Tongue (tissue), 2 donors: Measurements from ENCODE around the gene NECAB3. TPM values are rescaled to one million over a fixed set of nuclear protein-coding genes. Genes with fewer than 3 reads are reported as not detected.

Source experiments
- DNase-seq: peaks from one replicate; pipeline ENCODE4 v3.0.0-alpha.2; 2015
- total RNA-seq: library from RNA; depleted of rRNA; stranded (reverse); fragments of >200 nt; gene quantifications from one replicate; pipeline ENCODE4 v1.2.3, GENCODE V29; 2014

NECAB3 gene
- total RNA-seq, 1 donor from 2014 or later, result 46.5 TPM

DNA sequence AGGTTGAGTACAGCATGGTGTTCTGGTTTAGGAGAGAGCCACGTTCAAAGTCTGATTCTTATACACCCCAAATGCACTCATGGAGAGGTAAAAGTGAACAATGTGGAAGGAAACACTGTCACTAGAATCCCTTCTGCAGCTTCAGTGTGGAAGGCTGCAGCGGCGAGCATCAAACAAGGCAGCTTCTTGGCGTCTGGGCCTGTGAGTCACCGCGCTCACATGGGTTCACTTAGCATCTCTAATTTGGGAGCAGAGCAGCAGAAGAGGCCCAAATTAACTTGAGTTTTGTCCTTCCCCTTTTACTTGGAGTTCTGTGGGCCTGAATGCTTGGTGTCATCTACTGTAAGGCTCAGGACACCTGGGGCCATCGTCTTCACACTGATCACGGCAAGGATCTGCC lies 22.9 kb upstream of the NECAB3 start:
- DNase-seq, result peak; percentile 78

- DNase-seq, result no peak
Measured at GRCh38 chr20:33696448-33696847, 22.2 kb upstream of the NECAB3 start.

DNA sequence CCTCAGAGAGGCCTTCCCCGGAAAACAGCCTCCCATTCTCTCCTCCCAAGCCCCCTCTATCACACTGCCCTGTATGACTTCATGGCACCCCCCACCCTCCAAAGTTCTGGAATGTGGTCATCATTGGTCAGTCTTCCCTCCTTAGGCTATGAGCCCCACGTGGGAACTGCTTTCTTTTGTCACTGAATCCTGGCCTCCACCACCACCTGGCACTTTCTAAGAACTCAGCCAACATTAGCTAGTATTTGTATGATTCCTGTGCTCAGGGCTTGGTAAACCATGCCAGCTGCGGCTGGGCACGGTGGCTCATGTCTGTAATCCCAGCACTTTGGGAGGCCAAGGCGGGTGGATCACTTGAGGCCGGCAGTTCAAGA lies 20.4 kb upstream of the NECAB3 start:
- DNase-seq, result peak; percentile 86

DNA sequence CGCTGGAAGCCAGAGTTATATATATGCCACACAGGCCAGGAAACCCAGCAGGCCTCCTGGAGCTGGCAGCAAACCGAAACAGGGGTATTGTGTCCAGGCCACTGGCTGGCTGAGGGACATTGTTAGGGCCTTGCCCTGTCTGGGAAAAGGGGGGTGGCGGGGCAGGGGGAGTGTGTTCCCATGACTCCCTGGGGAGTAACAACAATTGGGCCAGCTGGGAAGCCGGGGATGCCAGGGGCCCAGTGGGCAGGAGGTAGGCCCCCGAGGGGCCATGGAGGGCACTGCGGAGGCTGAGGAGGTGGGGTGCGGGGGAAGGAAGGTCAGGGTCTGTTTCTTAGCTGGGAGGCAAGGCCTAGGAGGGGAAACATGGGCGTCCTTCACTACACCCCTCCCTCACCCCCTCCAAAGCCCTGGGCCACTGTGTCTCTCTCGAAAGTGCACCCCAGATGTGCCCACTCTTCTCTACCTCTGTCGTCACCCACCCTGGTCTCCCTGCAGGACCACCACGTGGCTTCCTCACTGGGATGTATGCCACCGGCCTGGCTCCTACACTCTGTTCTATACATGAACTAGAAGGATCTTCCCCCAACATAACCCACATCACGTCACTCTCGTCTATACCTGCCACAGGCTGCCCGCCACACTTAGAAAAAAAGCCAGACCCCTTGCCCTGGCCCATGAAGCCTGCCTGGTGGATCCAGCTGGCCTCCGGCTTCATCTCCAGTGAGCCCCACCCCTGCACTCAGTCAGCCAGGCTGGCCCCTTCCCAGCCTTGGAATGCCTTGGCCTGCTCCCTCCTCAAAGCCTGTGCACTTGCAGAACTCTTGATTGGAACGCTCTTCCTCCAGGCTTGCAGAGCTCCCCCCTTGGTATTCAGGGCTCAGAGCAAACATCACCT lies 19.8 kb upstream of the NECAB3 start:
- DNase-seq, result peak; percentile 91

GRCh38 chr20:33693289-33693688 lies 19.1 kb upstream of the NECAB3 start:
- no peak for DNase-seq

- no peak for DNase-seq
Measured at GRCh38 chr20:33689973-33690372, 15.7 kb upstream of the NECAB3 start.

DNA sequence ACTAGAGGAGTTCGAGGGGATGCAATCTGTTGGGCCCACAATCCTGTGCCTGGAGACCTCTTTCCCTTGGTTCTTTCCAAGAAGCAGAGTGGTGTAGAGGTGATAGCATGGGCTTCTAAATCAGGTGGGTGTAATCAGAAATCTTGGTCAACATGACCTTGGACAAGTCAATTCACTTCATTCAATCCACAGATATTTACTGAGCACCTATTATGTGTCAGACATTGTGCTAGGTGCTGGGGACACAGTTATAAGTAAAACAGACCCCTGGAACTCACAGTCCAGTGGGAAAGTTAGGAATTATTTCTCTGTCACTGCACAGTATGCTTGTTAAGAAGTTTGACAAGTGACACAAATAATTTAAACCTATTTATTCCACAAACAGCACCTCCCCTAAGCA lies 15.3 kb upstream of the NECAB3 start:
- no peak for DNase-seq

GRCh38 chr20:33688938-33689424 lies 14.8 kb upstream of the NECAB3 start:
- DNase-seq, result no peak

DNA sequence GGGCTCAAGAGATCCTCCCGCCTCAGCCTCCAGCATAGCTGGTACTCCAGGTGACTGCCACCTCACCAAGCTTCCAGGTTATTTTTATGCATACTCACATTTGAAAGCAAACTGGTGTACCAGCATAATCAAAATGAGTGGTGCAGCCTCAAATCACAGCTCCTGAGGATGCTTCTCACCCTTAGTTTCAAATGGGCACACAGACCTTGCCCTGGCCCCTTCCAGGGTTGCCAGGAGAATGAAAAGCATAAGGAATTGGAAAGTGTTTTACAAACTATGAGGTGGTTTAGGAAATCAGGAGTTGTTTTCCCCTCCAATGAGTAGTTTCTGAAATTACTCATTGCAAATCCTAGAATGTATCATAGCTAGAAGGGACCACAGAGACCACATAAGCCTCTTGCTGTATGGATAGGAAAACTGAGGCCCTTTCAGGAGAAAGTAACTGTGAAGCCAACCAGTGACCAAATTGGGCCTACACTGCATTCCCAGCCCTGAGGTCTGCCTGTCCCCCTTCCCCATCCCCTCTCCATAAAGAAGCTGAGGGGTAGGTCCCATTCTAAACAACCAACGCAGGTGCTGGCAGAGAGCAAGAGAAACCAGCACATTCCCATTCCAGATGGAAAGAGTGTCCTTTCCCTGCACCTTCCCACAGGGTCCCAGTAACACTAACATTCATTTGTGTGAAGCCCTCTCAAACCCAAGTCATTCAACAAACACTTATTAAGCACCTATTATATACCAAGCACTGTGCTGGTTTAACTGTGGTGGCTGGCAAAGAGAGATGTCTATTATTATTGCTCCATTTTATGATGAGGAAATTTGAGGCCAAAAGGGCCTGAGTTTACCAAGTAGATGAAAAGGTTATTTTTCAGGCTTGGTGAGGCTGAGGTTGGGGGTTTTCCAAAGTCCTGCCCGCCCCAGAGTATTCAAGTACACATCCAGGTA lies 14.0 kb upstream of the NECAB3 start:
- no peak for DNase-seq

GRCh38 chr20:33687370-33687915 lies 13.2 kb upstream of the NECAB3 start:
- no peak for DNase-seq

DNA sequence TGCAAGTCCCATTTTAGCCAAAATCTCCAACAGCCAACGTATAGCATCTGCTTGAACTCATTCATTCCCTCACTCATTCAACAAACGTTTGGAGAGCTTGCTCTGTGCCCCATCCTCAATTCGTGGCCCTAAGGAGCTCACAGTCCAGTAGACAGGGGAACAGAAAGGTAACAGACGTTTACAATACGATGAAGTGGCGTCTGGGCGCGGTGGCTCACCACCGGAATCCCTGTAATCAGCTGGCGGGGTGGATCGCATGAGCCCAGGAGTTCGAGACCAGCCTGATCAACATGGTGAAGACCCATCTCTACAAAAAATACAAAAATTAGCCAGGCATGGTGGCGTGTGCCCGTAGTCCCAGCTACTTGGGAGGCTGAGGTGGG lies 12.7 kb upstream of the NECAB3 start:
- DNase-seq, result no peak

DNA sequence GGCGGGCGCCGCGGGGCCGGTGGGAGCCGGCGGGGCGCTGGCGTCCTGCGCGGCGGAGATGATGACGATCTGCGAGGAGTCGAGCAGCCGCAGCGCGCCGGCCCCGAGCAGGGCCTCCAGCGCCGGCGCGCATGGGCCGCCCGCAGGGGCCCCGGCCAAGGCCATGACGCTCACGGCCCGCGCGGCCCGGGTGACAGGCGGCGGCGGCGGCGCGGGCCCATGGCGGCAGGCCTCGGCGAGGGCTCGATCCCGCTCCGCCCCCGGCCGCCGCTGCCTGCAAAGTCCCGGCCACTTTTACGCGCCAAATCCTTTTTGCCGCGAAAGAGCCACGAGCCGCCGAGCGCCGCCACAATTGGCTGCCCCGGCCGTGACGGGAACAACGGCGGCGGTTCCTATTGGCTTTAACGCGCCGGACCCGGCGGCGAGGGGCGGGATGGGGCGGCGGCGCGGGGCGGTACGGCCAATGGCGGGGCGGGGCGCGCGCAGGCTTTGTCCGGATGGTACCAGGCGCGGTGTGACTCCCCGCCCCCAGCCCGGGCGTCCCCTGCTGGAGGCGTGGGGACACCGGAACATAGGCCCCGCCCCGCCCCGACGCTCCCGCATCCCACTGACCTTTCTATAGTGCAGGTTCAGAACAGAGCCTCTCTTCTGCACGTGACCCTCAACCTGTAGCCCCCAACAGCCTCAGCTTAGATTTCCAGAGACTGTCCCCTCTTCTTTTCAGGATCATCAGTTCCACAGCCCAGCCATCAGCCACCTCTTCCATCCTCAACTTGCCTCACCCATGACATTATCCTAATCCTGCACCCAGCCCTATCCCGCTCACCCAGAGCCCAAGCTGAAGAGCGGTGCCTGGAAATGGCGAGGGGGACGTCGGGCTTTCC lies 12.1 kb upstream of the NECAB3 start, which contains the start of gene E2F1:
E2F1 (minus strand) TSS at position 286 of the 884 bp plus-strand sequence; CDS start at position 165, 121 bp downstream.
- peak; percentile 98 for DNase-seq

DNA sequence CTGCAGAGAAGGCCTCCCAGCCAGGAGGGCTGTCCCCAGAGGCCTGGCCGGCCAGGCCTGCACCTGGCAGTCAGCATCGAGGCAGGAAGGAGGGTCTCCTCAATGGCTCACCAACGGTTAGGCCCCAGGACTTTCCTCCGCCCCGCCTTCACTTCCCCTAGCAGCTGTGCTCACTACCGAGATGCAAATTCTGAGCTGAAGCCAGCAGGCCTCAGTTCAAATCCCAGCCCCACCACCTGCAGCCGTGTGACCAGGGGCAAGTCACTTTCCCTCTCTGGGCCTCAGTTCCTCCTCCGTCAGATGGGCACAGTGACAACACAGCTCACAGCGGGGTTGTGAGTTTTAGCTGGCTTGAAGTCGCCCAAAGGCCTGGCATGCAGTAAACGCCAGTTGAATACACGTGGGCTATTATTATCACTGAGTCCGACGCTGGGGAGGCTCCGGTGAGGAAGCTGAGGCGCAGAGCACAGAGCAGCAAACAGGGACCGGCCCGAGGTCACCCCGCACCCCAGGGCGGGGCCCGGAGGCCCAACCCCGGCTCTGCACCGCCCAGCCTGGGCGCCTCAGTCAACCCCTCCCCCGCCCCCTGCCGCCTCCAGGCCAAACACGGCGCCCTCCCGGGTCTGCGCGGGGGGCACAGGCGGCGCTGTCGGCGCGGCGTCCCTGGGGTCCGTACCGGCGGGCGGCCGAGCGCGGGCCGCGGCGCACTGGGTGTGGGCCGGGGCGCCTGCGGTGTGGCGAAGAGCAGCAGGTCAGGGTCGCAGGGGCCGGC lies 11.3 kb upstream of the NECAB3 start:
- peak; percentile 84 for DNase-seq

GRCh38 chr20:33684533-33685327 lies 10.5 kb upstream of the NECAB3 start:
- DNase-seq, result no peak

GRCh38 chr20:33681728-33682353 lies 7.6 kb upstream of the NECAB3 start:
- DNase-seq, result no peak

DNA sequence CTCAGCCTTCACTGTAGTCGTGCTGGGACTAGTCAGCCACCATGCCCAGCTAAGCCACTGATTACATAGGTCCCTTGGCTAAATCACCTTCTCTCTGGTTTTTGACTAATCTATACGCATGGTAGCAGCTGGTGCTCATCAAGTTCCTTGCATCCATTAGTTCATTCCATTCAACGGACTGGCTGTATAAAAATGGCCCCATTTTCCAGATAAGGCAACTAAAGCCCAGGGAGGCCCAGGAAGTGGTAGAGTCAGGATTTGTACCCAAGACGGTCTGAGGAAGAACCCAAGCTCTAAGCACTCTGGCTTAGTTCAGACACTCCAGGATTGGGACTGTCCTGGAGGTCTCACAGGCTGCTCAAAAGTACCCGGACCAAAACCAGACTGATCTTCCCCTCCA lies 7.1 kb upstream of the NECAB3 start:
- DNase-seq, result no peak

DNA sequence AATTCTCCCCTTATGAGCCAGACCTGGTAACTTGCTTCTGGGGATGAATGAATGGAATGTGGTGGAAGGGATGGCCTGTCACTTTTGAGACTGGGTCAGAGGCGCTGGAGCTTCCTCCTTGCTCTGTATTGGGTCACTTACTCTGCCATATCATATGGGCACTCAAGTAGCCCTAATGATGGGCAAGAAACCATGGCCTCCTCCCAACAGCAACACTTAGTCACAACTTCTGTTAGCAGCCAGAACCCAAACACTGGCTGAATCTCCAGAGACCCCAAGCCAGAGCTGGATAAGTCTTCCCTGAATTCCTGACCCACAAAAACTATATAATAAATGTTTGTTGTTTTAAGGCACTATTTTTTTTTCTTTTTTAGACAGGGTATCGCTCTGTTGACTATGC lies 6.5 kb upstream of the NECAB3 start:
- no peak for DNase-seq

- no peak for DNase-seq
Measured at GRCh38 chr20:33679758-33680485, 5.7 kb upstream of the NECAB3 start.
